Left lung (tissue), 10 donors: ENCODE measurements around the gene TMC8. TPM values are rescaled to one million over a fixed set of nuclear protein-coding genes. Genes with fewer than 3 reads are reported as not detected.
"Not testable (repeated sequence)": the region's sequence is repeated elsewhere in the genome, so short reads cannot be mapped to it uniquely, and the experiment has no call there.

Source experiments
- ATAC-seq: fragments of 200-7000 bp; cut with Tn5 transposase; one replicate; pipeline ENCODE4 v1.9.1; 2020; ENCODE audit warnings: moderate library complexity
- DNase-seq, 4 donors: peaks; one replicate each; pipeline ENCODE4 v3.0.0-alpha.2; 2013 to 2020
- H3K27ac ChIP-seq, 2 donors: fragments of 200-600 bp; sonication (generic) in 1 of 2; one replicate each; pipeline versions ENCODE4 v1.5.0 to v1.8.0; 2020 to 2021
- H3K27me3 ChIP-seq, 2 donors: fragments of 200-600 bp; sonication (generic) in 1 of 2; one replicate each; pipeline versions ENCODE4 v1.5.0 to v1.8.0; 2020 to 2021
- H3K36me3 ChIP-seq, 2 donors: fragments of 200-600 bp; sonication (generic) in 1 of 2; one replicate each; pipeline versions ENCODE4 v1.5.0 to v1.8.0; 2020 to 2021
- H3K4me1 ChIP-seq, 2 donors: fragments of 200-600 bp; one replicate each; pipeline ENCODE4 v1.8.0; 2021
- H3K4me3 ChIP-seq, 2 donors: fragments of 200-600 bp; sonication (generic) in 1 of 2; one replicate each; pipeline versions ENCODE4 v1.5.0 to v1.8.0; 2020 to 2021; ENCODE audit warnings: mild to moderate bottlenecking in 1 of 2
- H3K9me3 ChIP-seq, 2 donors: fragments of 200-600 bp; sonication (generic) in 1 of 2; one replicate each; pipeline versions ENCODE4 v1.5.0 to v1.8.0; 2020 to 2021
- intact Hi-C, 2 donors: fragments of 100-400 bp; cut with DNase I; formaldehyde crosslinking; loops; one replicate each; pipeline versions ENCODE4 v1.11.2 to v1.14.2; 2022
- polyA plus RNA-seq, 6 donors: library from polyadenylated mRNA; unstranded; fragments of 120-200 nt; gene quantifications; one replicate each; pipeline ENCODE4 v1.2.1, GENCODE V29; 2013; ENCODE audit not compliant: insufficient read length in 6 of 6
- total RNA-seq, 2 donors: library from RNA; stranded (reverse); fragmentation: NEBNext Ultra II Directional; extraction: Animal tissue kit (Norgen Biotek cat#: 25700); gene quantifications; one replicate each; pipeline ENCODE4 v1.2.1, GENCODE V29; 2021
- TF ChIP-seq, protein P1 (sequence below), 2 donors: fragments of 200-600 bp; sonication (generic) in 1 of 2; IDR thresholded peaks; one replicate each; pipeline versions ENCODE4 v1.5.0 to v1.8.0; 2021; ENCODE audit warnings: antibody characterized with exemption in 2 of 2
- donor health status: DM: no; HTN: yes; CAD: no.
- donor health status: DM: no; HTN: no; CAD: no.

The TMC8 gene
- total and polyA plus RNA-seq, 8 donors, result 4.1 to 37.3 (median 5.9) TPM

DNA sequence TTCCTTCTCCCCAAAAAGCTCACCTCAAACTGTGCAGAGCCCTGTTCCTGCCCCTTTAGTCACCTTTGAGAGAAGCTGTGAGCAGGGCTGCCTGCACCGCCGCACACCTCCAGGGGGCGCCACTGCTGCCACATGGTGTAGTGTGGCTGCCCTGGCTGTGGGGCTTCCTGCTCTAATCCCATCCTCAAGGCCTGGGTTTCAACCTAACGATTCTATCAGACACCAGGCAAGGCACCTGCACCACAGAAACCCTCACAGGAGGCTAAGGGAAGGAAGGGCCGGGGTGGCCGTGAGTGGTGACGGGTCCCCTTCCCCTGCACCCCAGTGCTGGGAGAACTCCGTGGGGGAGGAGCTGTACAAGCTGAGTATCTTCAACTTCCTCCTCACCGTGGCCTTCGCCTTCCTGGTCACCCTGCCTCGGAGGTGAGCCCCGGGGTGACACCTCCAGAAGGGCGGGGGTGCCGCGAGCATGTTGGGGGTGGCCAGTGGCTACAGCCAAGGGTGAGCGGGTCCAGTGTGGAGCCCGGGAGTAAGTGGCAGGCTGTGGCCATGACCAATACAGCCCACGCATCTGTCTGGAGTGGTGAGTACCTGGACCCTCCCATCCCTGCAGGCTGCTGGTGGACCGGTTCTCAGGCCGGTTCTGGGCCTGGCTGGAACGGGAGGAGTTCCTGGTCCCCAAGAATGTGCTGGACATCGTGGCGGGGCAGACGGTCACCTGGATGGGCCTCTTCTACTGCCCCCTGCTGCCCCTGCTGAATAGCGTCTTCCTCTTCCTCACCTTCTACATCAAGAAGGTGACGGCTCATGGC is 7.0 kb downstream of the TMC8 start:
- H3K4me3 ChIP-seq, result no peak overlapping the region
- H3K36me3 ChIP-seq, result peaks cover 0 to 27% of the 10 kb centered on the region in 2 donors
- peak overlapping the region in 1 of 2 donors; percentile 74 for H3K27ac ChIP-seq
- ATAC-seq (no peak), DNase-seq (peak in 1 of 4 donors; percentile 85)
- TF ChIP-seq, protein P1, sequence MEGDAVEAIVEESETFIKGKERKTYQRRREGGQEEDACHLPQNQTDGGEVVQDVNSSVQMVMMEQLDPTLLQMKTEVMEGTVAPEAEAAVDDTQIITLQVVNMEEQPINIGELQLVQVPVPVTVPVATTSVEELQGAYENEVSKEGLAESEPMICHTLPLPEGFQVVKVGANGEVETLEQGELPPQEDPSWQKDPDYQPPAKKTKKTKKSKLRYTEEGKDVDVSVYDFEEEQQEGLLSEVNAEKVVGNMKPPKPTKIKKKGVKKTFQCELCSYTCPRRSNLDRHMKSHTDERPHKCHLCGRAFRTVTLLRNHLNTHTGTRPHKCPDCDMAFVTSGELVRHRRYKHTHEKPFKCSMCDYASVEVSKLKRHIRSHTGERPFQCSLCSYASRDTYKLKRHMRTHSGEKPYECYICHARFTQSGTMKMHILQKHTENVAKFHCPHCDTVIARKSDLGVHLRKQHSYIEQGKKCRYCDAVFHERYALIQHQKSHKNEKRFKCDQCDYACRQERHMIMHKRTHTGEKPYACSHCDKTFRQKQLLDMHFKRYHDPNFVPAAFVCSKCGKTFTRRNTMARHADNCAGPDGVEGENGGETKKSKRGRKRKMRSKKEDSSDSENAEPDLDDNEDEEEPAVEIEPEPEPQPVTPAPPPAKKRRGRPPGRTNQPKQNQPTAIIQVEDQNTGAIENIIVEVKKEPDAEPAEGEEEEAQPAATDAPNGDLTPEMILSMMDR (IDR thresholded peaks at IDR 0.05), result peak in 1 of 2 donors; percentile 47
- H3K9me3 ChIP-seq, result no peaks in the 10 kb centered on the region
- H3K4me1 ChIP-seq, result peaks cover 12 to 85% of the 10 kb centered on the region in 2 donors
- no peaks in the 10 kb centered on the region for H3K27me3 ChIP-seq
- intact Hi-C loops, result no loop called here

DNA sequence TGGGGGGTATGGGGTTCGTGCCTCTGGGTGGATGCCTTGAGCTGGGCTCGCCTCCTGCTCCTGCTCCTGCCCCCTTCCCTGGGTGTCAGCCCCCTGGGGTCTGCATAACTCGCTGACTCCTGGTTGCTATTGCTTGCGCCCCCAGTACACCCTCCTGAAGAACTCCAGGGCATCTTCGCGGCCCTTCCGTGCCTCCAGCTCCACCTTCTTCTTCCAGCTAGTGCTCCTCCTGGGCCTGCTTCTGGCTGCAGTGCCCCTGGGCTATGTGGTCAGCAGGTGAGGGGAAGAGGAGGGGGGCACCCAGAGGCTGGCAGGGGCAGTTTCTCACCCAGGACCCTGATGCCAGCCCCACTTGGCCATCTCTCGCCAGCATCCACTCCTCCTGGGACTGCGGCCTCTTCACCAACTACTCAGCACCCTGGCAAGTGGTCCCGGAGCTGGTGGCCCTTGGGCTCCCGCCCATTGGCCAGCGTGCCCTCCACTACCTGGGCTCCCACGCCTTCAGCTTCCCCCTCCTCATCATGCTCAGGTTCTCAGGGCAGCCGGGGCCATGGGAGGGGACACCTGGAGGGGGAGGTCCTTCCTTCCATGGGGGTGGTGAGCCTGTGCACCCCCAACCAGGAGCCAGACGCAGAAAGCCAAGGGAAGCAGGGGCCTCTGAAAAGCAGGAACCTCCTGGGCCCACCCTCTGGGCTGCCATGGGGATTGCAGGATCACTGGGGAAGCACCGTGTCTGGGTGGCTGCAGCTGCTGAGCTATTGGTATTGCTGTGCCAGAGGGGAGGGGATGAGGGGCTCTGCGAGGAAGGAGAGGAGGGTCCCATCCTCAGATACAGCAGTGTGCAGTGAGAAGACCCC is 7.9 kb downstream of the TMC8 start:
- DNase-seq (no peak), ATAC-seq (no peak)
- TF ChIP-seq, protein P1 (IDR thresholded peaks at IDR 0.05), result no peak
- no peak overlapping the region for H3K4me3 ChIP-seq
- intact Hi-C loops, result no loop called here
- H3K4me1 ChIP-seq, result peaks cover 12 to 84% of the 10 kb centered on the region in 2 donors
- H3K9me3 ChIP-seq, result no peaks in the 10 kb centered on the region
- H3K36me3 ChIP-seq, result peaks cover 0 to 27% of the 10 kb centered on the region in 2 donors
- H3K27ac ChIP-seq, result peak overlapping the region in 1 of 2 donors; percentile 74
- H3K27me3 ChIP-seq, result no peaks in the 10 kb centered on the region

DNA sequence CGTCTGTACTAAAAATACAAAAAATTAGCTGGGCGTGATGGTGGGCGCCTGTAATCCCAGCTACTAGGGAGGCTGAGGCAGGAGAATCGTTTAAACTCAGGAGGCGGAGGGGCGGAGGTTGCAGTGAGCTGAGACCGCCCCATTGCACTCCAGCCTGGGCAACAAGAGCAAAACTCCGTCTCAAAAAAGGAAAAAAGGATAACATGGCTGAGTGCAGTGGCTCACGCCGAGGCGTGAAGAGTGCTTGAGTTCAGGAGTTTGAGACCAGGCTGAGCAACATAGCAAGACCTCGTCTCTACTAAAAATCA is 9.2 kb downstream of the TMC8 start:
- H3K36me3 ChIP-seq, result peaks cover 0 to 23% of the 10 kb centered on the region in 2 donors
- intact Hi-C loops, DNase-seq, H3K27me3 ChIP-seq, ATAC-seq, H3K9me3 ChIP-seq: not testable (repeated sequence)
- peak overlapping the region in 1 of 2 donors; percentile 11 for H3K4me3 ChIP-seq
- H3K27ac ChIP-seq, result peak overlapping the region; percentile 44 to 75
- H3K4me1 ChIP-seq, result peaks cover 25 to 85% of the 10 kb centered on the region in 2 donors

DNA sequence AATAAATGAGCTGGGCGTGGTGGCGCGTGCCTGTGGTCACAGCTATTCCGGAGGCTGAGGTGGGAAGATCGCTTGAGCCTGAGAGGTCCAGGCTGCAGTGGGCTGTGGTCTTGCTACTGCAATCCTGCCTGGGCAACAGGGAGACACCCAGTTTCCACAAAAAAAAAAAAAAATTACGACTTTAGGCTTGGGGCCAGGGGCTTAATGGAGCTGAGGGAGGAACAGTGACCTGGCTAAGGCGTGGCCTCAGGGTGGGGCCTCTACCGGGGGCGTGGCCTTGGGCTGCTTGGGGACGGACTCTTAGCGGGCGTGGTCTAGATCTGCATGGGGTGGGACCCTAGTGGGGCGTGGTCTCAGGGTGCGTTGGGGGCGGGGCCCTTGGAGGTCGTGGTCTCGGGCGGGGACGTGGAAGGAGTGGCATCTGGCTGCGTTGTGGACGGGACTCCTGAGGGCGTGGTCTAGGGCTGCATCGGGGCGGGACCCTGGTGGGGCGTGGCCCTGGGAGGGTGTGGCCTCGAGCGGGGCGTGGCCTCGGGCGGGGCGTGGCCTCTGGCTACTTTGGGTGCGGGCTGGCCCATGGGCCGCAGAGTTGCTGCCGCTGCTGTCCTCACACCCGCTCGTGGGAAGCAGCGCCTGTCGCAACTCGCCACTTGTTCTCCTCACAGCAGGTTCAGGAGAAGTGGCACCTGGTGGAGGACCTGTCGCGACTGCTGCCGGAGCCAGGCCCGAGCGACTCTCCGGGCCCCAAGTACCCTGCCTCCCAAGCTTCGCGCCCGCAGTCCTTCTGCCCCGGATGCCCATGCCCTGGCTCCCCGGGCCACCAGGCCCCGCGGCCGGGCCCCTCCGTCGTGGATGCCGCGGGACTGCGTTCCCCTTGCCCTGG is 9.8 kb downstream of the TMC8 start:
- H3K27ac ChIP-seq, result peak overlapping the region; percentile 75 to 76
- H3K9me3 ChIP-seq, result no peaks in the 10 kb centered on the region
- ATAC-seq, result peak; percentile 85
- intact Hi-C loops, result no loop called here
- peak overlapping the region in 1 of 2 donors; percentile 11 for H3K4me3 ChIP-seq
- TF ChIP-seq, protein P1 (IDR thresholded peaks at IDR 0.05), result peak in 1 of 2 donors; percentile 11
- no peaks in the 10 kb centered on the region for H3K27me3 ChIP-seq
- H3K4me1 ChIP-seq, result peaks cover 31 to 90% of the 10 kb centered on the region in 2 donors
- DNase-seq, result peak in 3 of 4 donors; percentile 81 to 99 (median 99)
- peaks cover 0 to 17% of the 10 kb centered on the region in 2 donors for H3K36me3 ChIP-seq

DNA sequence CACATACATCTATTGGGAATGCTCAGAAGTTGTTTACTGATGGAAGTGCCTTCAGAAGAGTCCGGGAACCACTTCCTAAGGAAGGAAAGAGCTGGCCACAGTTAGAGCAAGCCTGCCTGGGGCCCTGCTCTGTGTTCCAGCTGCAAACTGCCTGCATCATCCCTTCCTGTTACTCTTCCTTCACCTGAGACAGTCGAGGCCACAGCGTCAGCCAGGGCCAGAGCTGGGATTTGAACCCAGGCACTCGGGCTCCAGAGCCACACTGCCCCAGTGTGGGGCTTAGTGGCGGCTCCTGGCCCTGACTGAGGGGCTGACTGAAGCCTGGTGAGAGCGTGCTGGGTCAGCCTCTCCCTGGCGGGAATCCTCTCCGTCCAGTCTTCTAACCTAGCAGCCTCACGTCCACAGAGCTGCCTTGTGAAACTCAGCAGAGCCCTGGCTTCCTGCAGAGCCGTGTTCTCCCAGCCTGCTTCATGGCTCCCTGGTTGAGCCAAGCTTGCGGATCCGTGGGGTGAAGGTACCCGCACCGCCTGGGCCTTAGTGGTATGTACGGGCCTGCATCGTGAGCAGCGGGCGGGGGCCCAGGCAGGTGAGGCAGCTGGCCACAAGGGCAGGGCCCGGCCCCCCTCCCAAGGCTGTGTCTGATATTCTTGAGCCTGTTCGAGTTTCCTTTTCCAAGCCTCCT is 11.0 kb downstream of the TMC8 start:
- no peak overlapping the region for H3K4me3 ChIP-seq

More for the DNA sequence above, 11.0 kb downstream of the TMC8 start:
- peak overlapping the region; percentile 75 to 76 for H3K27ac ChIP-seq
- peaks cover 33 to 91% of the 10 kb centered on the region in 2 donors for H3K4me1 ChIP-seq
- ATAC-seq (no peak), DNase-seq (no peak)
- TF ChIP-seq, protein P1 (IDR thresholded peaks at IDR 0.05), result no peak
- no peaks in the 10 kb centered on the region for H3K27me3 ChIP-seq
- intact Hi-C loops, result no loop called here
- peaks cover 0 to 10% of the 10 kb centered on the region in 2 donors for H3K36me3 ChIP-seq
- no peaks in the 10 kb centered on the region for H3K9me3 ChIP-seq
